PC-9 (cell line): ENCODE results near the gene SPOP. TPM values are rescaled to one million over a fixed set of nuclear protein-coding genes. Genes with fewer than 3 reads are reported as not detected.

Experiments used
- BruUV-seq: library from RNA; stranded (reverse); fragments of 400-500 nt; replicated peaks from 2 replicates; lab custom pipeline; 2021; lab: Mats Ljungman, UMichigan
- CTCF ChIA-PET: fragments of 300-600 bp; sonication (Branson Sonifier 250); formaldehyde crosslinking; loops from one replicate; lab custom pipeline; 2022; ENCODE audit warnings: antibody characterized with exemption; lab: Charles Lee
- POLR2A ChIA-PET: fragments of 300-600 bp; sonication (Branson Sonifier 250); formaldehyde crosslinking; loops from one replicate; lab custom pipeline; 2022; ENCODE audit warnings: antibody characterized with exemption; ENCODE audit not compliant: unreplicated experiment; lab: Charles Lee
- DNase-seq, 2 experiments: peaks; one replicate each; pipeline versions ENCODE4 v3.0.0 to v3.0.0-alpha.2; 2015 to 2022; ENCODE audit warnings: mixed read lengths in 1 of 2
- H2AFZ ChIP-seq: fragments of 200-600 bp; sonication (generic); 2 replicates; pipeline ENCODE4 v1.8.1; 2017; ENCODE audit warnings: antibody characterized with exemption
- H3F3A ChIP-seq: fragments of 200-600 bp; sonication (generic); 2 replicates; pipeline ENCODE4 v1.8.1; 2017; ENCODE audit warnings: antibody characterized with exemption, mild to moderate bottlenecking, low read depth; ENCODE audit not compliant: insufficient read depth
- H3K27ac ChIP-seq: fragments of 200-600 bp; sonication (generic); 2 replicates; pipeline ENCODE4 v1.6.1; 2016; ENCODE audit warnings: mixed run types
- H3K27me3 ChIP-seq: fragments of 200-600 bp; sonication (generic); 2 replicates; pipeline ENCODE4 v1.6.1; 2016; ENCODE audit warnings: low read depth, mixed run types; ENCODE audit not compliant: insufficient read depth
- H3K36me3 ChIP-seq: fragments of 200-600 bp; sonication (generic); 2 replicates; pipeline ENCODE4 v1.6.1; 2016; ENCODE audit warnings: low read depth, mixed run types
- H3K4me1 ChIP-seq: fragments of 200-600 bp; sonication (generic); replicated peaks from 2 replicates; pipeline ENCODE4 v1.6.1; 2016; ENCODE audit warnings: mixed run types; ENCODE audit not compliant: insufficient read depth
- H3K4me2 ChIP-seq: fragments of 200-600 bp; sonication (generic); 2 replicates; pipeline ENCODE4 v1.6.1; 2017; ENCODE audit warnings: mixed run types
- H3K4me3 ChIP-seq: fragments of 200-600 bp; sonication (generic); 2 replicates; pipeline ENCODE4 v1.6.1; 2016; ENCODE audit warnings: mixed run types
- H3K79me2 ChIP-seq: fragments of 200-600 bp; sonication (generic); 2 replicates; pipeline ENCODE4 v1.6.1; 2017; ENCODE audit warnings: low read depth, mixed run types
- H3K9me2 ChIP-seq: fragments of 200-600 bp; sonication (generic); 2 replicates; pipeline ENCODE4 v1.8.1; 2017; ENCODE audit warnings: mild to moderate bottlenecking; ENCODE audit not compliant: insufficient read depth
- H3K9me3 ChIP-seq: fragments of 200-600 bp; sonication (generic); 2 replicates; pipeline ENCODE4 v1.8.1; 2016; ENCODE audit warnings: low read depth; ENCODE audit not compliant: insufficient read depth
- H4K20me1 ChIP-seq: fragments of 200-600 bp; sonication (generic); 2 replicates; pipeline ENCODE4 v1.8.1; 2017; ENCODE audit not compliant: insufficient read depth
- EZH2 ChIP-seq: fragments of 200-600 bp; sonication (generic); IDR thresholded peaks from 2 replicates; pipeline ENCODE4 v1.8.0; 2017; ENCODE audit warnings: antibody characterized with exemption, low read depth
- intact Hi-C: fragments of 100-400 bp; cut with micrococcal nuclease; formaldehyde crosslinking; loops from one replicate; pipeline ENCODE4 v1.10.0; 2022; ENCODE audit not compliant: unreplicated experiment
- total RNA-seq: library from RNA; stranded (reverse); gene quantifications from 2 replicates; pipeline ENCODE4 v1.2.3, GENCODE V29; 2021
- TF ChIP-seq, protein P1 (sequence below): fragments of 200-600 bp; sonication (generic); conservative IDR thresholded peaks from 2 replicates; pipeline ENCODE4 v1.6.1; 2017; ENCODE audit warnings: mixed run types, antibody characterized with exemption, mild to moderate bottlenecking, moderate library complexity

The SPOP gene
- total RNA-seq, 1 experiment from 2014 or later = 41.7 TPM

DNA sequence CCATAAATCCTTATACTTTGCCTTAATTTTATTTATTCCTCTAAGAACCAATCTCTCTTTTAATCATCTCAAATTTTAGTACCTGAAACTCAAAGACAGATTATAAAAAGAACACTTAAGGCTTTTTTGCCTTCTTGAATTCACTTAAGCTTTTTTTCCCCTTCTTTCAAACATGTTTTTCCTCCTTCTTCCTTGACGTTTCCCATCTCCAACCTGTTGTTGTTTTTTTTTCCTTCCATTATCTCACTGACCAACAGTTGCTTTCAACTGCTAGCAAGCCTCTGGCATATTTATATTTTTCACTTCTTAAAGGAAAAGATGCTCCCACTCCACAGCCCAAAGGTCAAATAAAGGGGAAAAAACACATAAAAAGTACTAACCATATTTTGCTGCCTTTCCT is 32.2 kb downstream of the SPOP start:
- no peak overlapping the region for H3K27ac ChIP-seq
- CTCF ChIA-PET = interaction anchor here (0.6 kb wide), 1 partner anchor 49 kb away, joined by 4 read pairs; no protein-coding TSS in a partner anchor
- peaks cover 31% of the 10 kb centered on the region for H3K79me2 ChIP-seq

DNA sequence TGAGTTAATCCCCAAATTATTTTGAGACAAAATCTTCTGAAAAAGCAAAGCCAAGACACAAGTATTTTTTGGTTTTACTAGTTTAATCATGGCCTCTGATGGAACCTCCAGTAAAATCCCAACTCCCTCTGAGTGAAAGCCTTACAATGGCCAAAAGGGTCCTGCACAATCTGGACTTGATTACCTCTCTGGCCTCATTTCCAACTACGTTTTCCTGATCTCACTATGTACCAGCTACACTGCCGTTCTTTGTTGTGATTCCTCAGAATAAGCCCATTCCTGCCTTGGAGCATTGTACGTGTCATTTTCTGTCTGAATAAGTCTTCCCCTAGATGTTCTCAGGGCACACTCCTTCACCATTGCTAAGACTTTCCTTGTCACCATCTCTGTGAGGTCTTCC is 37.3 kb downstream of the SPOP start:
- Histone ChIP-seq H3K4me3 (no peak overlapping the region), H3K27me3 (no peaks in the 10 kb centered on the region), H4K20me1 (peaks cover 11% of the 10 kb centered on the region), H3K9me3 (no peaks in the 10 kb centered on the region), H2AFZ (no peak overlapping the region), H3K4me2 (no peak overlapping the region), H3K36me3 (no peaks in the 10 kb centered on the region), H3K9me2 (no peaks in the 10 kb centered on the region), H3K4me1 (no peaks in the 10 kb centered on the region), H3K79me2 (peaks cover 45% of the 10 kb centered on the region), H3F3A (no peaks in the 10 kb centered on the region), H3K27ac (no peak overlapping the region)
- ChIA-PET POLR2A (no interaction called here), CTCF (no interaction called here)
- DNase-seq = no peak
- intact Hi-C loops = no loop called here
- TF ChIP-seq, protein P1, sequence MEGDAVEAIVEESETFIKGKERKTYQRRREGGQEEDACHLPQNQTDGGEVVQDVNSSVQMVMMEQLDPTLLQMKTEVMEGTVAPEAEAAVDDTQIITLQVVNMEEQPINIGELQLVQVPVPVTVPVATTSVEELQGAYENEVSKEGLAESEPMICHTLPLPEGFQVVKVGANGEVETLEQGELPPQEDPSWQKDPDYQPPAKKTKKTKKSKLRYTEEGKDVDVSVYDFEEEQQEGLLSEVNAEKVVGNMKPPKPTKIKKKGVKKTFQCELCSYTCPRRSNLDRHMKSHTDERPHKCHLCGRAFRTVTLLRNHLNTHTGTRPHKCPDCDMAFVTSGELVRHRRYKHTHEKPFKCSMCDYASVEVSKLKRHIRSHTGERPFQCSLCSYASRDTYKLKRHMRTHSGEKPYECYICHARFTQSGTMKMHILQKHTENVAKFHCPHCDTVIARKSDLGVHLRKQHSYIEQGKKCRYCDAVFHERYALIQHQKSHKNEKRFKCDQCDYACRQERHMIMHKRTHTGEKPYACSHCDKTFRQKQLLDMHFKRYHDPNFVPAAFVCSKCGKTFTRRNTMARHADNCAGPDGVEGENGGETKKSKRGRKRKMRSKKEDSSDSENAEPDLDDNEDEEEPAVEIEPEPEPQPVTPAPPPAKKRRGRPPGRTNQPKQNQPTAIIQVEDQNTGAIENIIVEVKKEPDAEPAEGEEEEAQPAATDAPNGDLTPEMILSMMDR = no peak
- no peak for TF ChIP-seq EZH2
- BruUV-seq = no TSS peak

More for the DNA sequence above, 32.2 kb downstream of the SPOP start:
- Histone ChIP-seq H3F3A (peaks cover 7% of the 10 kb centered on the region; the same call in 1 of the 2 replicates), H3K4me2 (no peak overlapping the region), H3K4me1 (peaks cover 17% of the 10 kb centered on the region), H2AFZ (no peak overlapping the region), H3K9me3 (no peaks in the 10 kb centered on the region), H3K36me3 (no peaks in the 10 kb centered on the region), H4K20me1 (peaks cover 10% of the 10 kb centered on the region; the same call in 1 of the 2 replicates), H3K9me2 (no peaks in the 10 kb centered on the region), H3K4me3 (no peak overlapping the region), H3K27me3 (no peaks in the 10 kb centered on the region)
- BruUV-seq = no TSS peak
- DNase-seq = no peak
- intact Hi-C loops = no loop called here
- POLR2A ChIA-PET = interaction anchor here (0.6 kb wide), 1 partner anchor 258 kb away, joined by 6 read pairs; no protein-coding TSS in a partner anchor
- TF ChIP-seq EZH2 = no peak
- TF ChIP-seq, protein P1 = no peak

DNA sequence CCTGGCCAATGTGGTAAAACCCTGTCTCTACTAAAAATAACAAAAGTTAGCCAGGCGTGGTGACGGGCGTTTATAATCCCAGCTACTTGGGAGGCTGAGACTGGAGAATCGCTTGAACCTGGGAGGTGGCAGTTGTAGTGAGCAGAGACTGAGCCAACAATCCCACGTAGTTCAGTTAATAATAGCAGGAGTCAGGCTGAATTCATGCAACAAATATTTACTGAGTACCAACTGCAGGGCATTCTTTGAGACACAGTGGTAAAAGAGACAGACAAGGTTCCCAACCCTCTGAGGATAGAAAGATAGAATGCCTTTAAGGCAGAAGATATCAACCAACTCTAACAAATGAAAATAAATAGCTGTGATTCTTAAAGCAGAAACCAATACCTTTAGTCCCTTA is 39.1 kb downstream of the SPOP start:
- no peaks in the 10 kb centered on the region for H3F3A ChIP-seq
- H3K79me2 ChIP-seq = peaks cover 36% of the 10 kb centered on the region

More for the DNA sequence above, 39.1 kb downstream of the SPOP start:
- H3K27me3 ChIP-seq = no peaks in the 10 kb centered on the region
- H3K4me1 ChIP-seq = no peaks in the 10 kb centered on the region
- H3K9me2 ChIP-seq = no peaks in the 10 kb centered on the region
- CTCF ChIA-PET = no interaction called here
- no peaks in the 10 kb centered on the region for H3K36me3 ChIP-seq
- DNase-seq = no peak
- POLR2A ChIA-PET = no interaction called here
- H3K4me2 ChIP-seq = no peak overlapping the region
- BruUV-seq = no TSS peak
- H4K20me1 ChIP-seq = peaks cover 11% of the 10 kb centered on the region
- no peaks in the 10 kb centered on the region for H3K9me3 ChIP-seq
- no peak overlapping the region for H2AFZ ChIP-seq
- H3K4me3 ChIP-seq = no peak overlapping the region
- no peak overlapping the region for H3K27ac ChIP-seq
- no peak for TF ChIP-seq EZH2
- TF ChIP-seq, protein P1 = no peak
- intact Hi-C loops = no loop called here
